Activated naive CD8-positive, alpha-beta T cell treated with anti-CD3 and anti-CD28 coated beads, Interleukin-2, amount 50 U/mL, for 24 hours (primary cell): ENCODE measurements around the gene SCP2.
A peak's percentile ranks its signal among the peaks of the same experiment; 100 is the strongest.

Experiments
- ATAC-seq: fragments of 150-1000 bp; cut with Tn5 transposase; one replicate; pipeline ENCODE4 v1.10.0; 2021
- DNase-seq: peaks from one replicate; pipeline ENCODE4 v3.0.0; 2021
- H3K27ac Mint-ChIP-seq: one replicate; pipeline ENCODE4 v1.8.0; 2021; ENCODE audit warnings: mild to moderate bottlenecking, mixed read lengths
- H3K27me3 Mint-ChIP-seq: one replicate; pipeline ENCODE4 v1.8.0; 2021; ENCODE audit warnings: mixed read lengths
- H3K36me3 Mint-ChIP-seq: one replicate; pipeline ENCODE4 v1.8.0; 2021; ENCODE audit warnings: low read depth, mixed read lengths
- H3K4me1 Mint-ChIP-seq: one replicate; pipeline ENCODE4 v1.8.0; 2021; ENCODE audit warnings: mixed read lengths
- H3K4me3 Mint-ChIP-seq: one replicate; pipeline ENCODE4 v1.8.0; 2021; ENCODE audit warnings: mild to moderate bottlenecking, moderate library complexity, mixed read lengths
- H3K9me3 Mint-ChIP-seq: one replicate; pipeline ENCODE4 v1.8.0; 2021; ENCODE audit warnings: mixed read lengths

The SCP2 gene

DNA sequence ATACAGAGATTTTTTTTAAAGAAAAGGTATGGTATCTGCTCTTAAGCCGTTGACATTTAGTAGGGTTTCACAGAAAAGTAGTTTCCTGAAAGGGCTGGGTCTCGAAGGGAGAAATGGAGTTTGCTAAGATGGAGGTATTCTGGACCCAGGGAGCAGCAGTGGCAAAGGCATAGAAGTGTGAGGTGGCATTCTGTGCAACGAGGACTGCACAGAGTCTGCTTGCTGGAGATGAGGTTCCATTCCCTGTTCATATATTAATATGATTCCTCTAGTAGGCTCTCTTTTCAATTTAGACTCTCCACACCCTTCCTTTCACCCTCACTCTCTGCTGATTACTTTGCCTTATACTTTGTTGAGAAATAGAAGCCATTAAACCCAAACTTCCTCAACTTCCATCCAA, 96.5 kb downstream of the SCP2 start:
- no peak for ATAC-seq
- Mint-ChIP-seq H3K36me3 (peaks cover 4% of the 10 kb centered on the region), H3K4me1 (peaks cover 9% of the 10 kb centered on the region), H3K9me3 (no peaks in the 10 kb centered on the region), H3K4me3 (no peak overlapping the region), H3K27ac (no peak overlapping the region), H3K27me3 (no peaks in the 10 kb centered on the region)
- DNase-seq, result no peak

DNA sequence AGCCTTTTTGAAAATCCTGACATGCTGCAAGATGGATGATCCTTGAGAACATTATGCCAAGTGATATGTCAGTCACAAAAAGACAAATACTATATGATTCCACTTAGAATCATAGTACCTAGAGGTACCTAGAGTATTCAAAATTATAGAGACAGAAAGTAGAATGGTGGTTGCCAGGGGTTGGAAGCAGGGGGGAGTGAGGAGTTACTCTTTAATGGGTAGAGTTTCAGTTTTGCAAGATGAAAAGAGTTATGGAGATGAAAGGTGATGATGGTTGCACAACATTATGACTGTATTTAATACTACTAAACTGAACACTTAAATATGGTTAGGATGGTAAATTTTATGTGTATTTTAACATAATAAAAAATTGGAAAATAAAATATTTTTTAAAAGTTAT, 97.0 kb downstream of the SCP2 start:
- DNase-seq (no peak), ATAC-seq (no peak)
- Mint-ChIP-seq H3K4me1 (peaks cover 9% of the 10 kb centered on the region), H3K27me3 (no peaks in the 10 kb centered on the region), H3K9me3 (no peaks in the 10 kb centered on the region), H3K4me3 (no peak overlapping the region), H3K36me3 (peaks cover 4% of the 10 kb centered on the region), H3K27ac (no peak overlapping the region)

- Mint-ChIP-seq H3K4me1 (peaks cover 9% of the 10 kb centered on the region), H3K36me3 (peaks cover 7% of the 10 kb centered on the region), H3K27me3 (no peaks in the 10 kb centered on the region), H3K9me3 (no peaks in the 10 kb centered on the region), H3K4me3 (no peak overlapping the region), H3K27ac (no peak overlapping the region)
- no peak for ATAC-seq
- DNase-seq, result no peak
These were observed 98.1 kb downstream of the SCP2 start for GRCh38 chr1:53025034-53025768.

- H3K9me3 Mint-ChIP-seq, result no peaks in the 10 kb centered on the region
- H3K4me3 Mint-ChIP-seq, result no peak overlapping the region
- H3K4me1 Mint-ChIP-seq, result peaks cover 9% of the 10 kb centered on the region
- peaks cover 7% of the 10 kb centered on the region for H3K36me3 Mint-ChIP-seq
- no peak for ATAC-seq
- no peak overlapping the region for H3K27ac Mint-ChIP-seq
- no peaks in the 10 kb centered on the region for H3K27me3 Mint-ChIP-seq
- DNase-seq, result no peak
These were observed 98.7 kb downstream of the SCP2 start for GRCh38 chr1:53025769-53026112.

GRCh38 chr1:53026254-53026653, 99.2 kb downstream of the SCP2 start:
- no peak for ATAC-seq
- no peak overlapping the region for H3K4me3 Mint-ChIP-seq
- no peaks in the 10 kb centered on the region for H3K27me3 Mint-ChIP-seq
- peaks cover 11% of the 10 kb centered on the region for H3K36me3 Mint-ChIP-seq
- DNase-seq, result no peak
- no peak overlapping the region for H3K27ac Mint-ChIP-seq
- no peaks in the 10 kb centered on the region for H3K9me3 Mint-ChIP-seq
- peaks cover 9% of the 10 kb centered on the region for H3K4me1 Mint-ChIP-seq

- no peaks in the 10 kb centered on the region for H3K9me3 Mint-ChIP-seq
- no peaks in the 10 kb centered on the region for H3K27me3 Mint-ChIP-seq
- no peak for ATAC-seq
- no peak for DNase-seq
- no peak overlapping the region for H3K27ac Mint-ChIP-seq
- H3K4me3 Mint-ChIP-seq, result no peak overlapping the region
- H3K36me3 Mint-ChIP-seq, result peaks cover 15% of the 10 kb centered on the region
- peaks cover 2% of the 10 kb centered on the region for H3K4me1 Mint-ChIP-seq
These were observed 104.7 kb downstream of the SCP2 start for GRCh38 chr1:53031732-53032131.

GRCh38 chr1:53037159-53037558, 110.1 kb downstream of the SCP2 start:
- no peak for ATAC-seq
- no peak for DNase-seq
- peaks cover 2% of the 10 kb centered on the region for H3K4me1 Mint-ChIP-seq
- no peak overlapping the region for H3K4me3 Mint-ChIP-seq
- H3K36me3 Mint-ChIP-seq, result peaks cover 14% of the 10 kb centered on the region
- no peaks in the 10 kb centered on the region for H3K9me3 Mint-ChIP-seq
- no peaks in the 10 kb centered on the region for H3K27me3 Mint-ChIP-seq
- H3K27ac Mint-ChIP-seq, result no peak overlapping the region

GRCh38 chr1:53038566-53038965, 111.5 kb downstream of the SCP2 start:
- H3K9me3 Mint-ChIP-seq, result no peaks in the 10 kb centered on the region
- H3K27me3 Mint-ChIP-seq, result no peaks in the 10 kb centered on the region
- H3K4me3 Mint-ChIP-seq, result no peak overlapping the region
- no peak for DNase-seq
- H3K36me3 Mint-ChIP-seq, result peaks cover 9% of the 10 kb centered on the region
- no peak for ATAC-seq
- no peak overlapping the region for H3K27ac Mint-ChIP-seq
- peaks cover 2% of the 10 kb centered on the region for H3K4me1 Mint-ChIP-seq

DNA sequence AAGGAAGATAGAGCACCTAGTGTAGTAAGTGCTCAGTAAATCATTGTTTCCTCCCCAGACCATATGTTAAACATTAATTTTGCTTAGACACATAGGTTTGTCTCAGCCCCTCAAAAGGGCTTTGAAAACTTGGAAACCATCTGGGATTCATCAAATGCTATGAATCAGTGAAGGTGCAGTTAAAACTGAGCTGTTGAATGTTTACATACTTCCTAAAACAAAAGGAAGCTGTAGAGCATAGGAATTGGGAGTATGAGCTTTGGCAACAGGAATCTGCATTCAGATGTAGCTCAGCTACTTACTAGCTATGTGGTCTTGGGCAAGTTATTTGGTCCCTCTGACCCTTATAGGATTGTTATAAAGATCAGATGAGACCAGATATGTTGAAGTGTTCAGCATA, 116.2 kb downstream of the SCP2 start:
- Mint-ChIP-seq H3K36me3 (peaks cover 11% of the 10 kb centered on the region), H3K27me3 (no peaks in the 10 kb centered on the region), H3K4me1 (peaks cover 9% of the 10 kb centered on the region), H3K4me3 (no peak overlapping the region), H3K27ac (no peak overlapping the region), H3K9me3 (no peaks in the 10 kb centered on the region)
- ATAC-seq (no peak), DNase-seq (no peak)

DNA sequence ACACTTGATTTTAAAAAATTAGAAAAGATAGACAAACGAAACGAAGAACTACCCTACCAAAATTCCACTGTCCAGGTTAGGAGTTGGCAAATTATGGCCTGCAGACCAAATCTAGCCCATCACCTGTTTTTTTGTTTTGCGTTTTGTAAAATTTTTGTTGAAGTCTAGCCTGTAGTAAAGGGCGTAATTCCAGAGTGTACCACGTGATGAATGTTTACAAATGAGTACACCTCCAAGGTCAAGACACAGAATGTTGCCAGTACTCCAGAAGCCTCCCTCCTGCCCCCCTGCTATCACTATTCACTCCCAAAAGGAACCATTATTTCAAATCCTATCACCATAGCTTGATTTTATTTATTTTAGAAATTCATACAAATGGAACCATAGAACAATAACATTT, 117.8 kb downstream of the SCP2 start:
- Mint-ChIP-seq H3K4me1 (peaks cover 11% of the 10 kb centered on the region), H3K27ac (no peak overlapping the region), H3K9me3 (no peaks in the 10 kb centered on the region), H3K27me3 (no peaks in the 10 kb centered on the region), H3K4me3 (no peak overlapping the region), H3K36me3 (peaks cover 12% of the 10 kb centered on the region)
- DNase-seq (no peak), ATAC-seq (no peak)

DNA sequence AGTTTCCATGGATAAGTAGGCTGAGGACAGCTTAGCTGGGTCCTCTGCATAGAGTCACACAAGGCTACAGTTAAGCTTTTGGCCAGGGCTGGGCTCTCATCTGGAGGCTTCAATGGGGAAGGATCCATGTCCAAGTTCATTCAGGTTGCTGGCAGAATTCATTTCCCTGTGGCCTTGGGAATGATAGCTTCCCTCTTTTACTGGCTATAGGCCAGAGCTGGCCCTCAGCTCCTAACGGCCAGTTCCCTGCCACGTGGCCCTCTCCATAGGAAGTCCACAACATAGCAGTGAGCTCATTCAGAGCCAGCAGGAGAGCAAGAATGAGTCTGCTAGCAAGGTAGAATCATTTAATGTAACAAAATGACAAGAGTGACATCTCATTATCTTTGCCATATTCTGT, 119.9 kb downstream of the SCP2 start:
- peaks cover 12% of the 10 kb centered on the region for H3K36me3 Mint-ChIP-seq
- H3K27ac Mint-ChIP-seq, result no peak overlapping the region
- DNase-seq, result no peak
- no peaks in the 10 kb centered on the region for H3K9me3 Mint-ChIP-seq
- no peak for ATAC-seq
- H3K4me3 Mint-ChIP-seq, result no peak overlapping the region
- peaks cover 11% of the 10 kb centered on the region for H3K4me1 Mint-ChIP-seq
- H3K27me3 Mint-ChIP-seq, result no peaks in the 10 kb centered on the region

- Mint-ChIP-seq H3K27me3 (no peaks in the 10 kb centered on the region), H3K4me3 (no peak overlapping the region), H3K36me3 (peaks cover 14% of the 10 kb centered on the region), H3K27ac (peak overlapping the region; percentile 10), H3K4me1 (peaks cover 11% of the 10 kb centered on the region), H3K9me3 (no peaks in the 10 kb centered on the region)
- DNase-seq (no peak), ATAC-seq (peak; percentile 94)
These were observed 121.0 kb downstream of the SCP2 start for GRCh38 chr1:53047737-53048736.

- H3K27me3 Mint-ChIP-seq, result no peaks in the 10 kb centered on the region
- no peak overlapping the region for H3K4me3 Mint-ChIP-seq
- H3K4me1 Mint-ChIP-seq, result peaks cover 11% of the 10 kb centered on the region
- DNase-seq, result no peak
- ATAC-seq, result no peak
- no peak overlapping the region for H3K27ac Mint-ChIP-seq
- H3K9me3 Mint-ChIP-seq, result no peaks in the 10 kb centered on the region
- H3K36me3 Mint-ChIP-seq, result peaks cover 22% of the 10 kb centered on the region
These were observed 122.0 kb downstream of the SCP2 start for GRCh38 chr1:53048960-53049573.

DNA sequence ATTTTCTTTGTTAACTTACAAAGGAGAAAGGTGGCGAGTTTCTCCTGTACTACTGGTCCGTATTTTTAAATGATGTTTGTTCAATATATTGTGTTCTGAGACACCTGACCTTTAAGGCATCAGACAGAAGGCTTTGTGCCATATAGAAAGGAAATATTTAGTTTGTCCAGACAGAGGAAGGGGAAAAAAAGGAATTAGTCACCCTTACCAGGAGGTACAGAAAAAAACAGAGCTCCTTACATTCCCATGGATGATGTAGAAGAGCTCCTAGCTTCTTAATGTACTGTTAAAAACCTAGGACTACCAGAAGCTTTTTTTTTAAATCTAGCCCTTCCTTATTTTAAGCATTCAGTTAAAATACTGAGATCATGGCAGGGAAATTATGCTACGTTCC, 122.5 kb downstream of the SCP2 start:
- DNase-seq, result no peak

DNA sequence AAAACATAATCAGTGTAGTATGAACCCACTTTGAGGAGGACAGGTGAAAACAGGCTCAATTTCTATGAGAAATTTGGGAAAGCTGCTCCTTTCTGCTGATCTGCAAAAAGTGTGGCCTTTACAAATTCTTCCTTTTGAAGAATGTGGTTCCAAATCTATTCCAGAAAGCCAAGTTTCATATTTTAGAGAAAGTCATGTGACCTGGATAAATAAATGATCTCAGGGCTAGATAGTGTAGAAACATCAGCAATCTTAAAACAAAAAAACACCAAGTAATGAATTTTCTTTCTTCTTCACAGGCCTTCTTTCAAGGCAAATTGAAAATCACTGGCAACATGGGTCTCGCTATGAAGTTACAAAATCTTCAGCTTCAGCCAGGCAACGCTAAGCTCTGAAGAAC, 123.2 kb downstream of the SCP2 start:
- Mint-ChIP-seq H3K4me1 (peaks cover 11% of the 10 kb centered on the region), H3K36me3 (peaks cover 23% of the 10 kb centered on the region)
- DNase-seq, result no peak

More for the DNA sequence above, 122.5 kb downstream of the SCP2 start:
- Mint-ChIP-seq H3K9me3 (no peaks in the 10 kb centered on the region), H3K27me3 (no peaks in the 10 kb centered on the region), H3K4me1 (peaks cover 11% of the 10 kb centered on the region), H3K4me3 (no peak overlapping the region), H3K27ac (no peak overlapping the region), H3K36me3 (peaks cover 23% of the 10 kb centered on the region)
- ATAC-seq, result no peak

More for the DNA sequence above, 123.2 kb downstream of the SCP2 start:
- Mint-ChIP-seq H3K4me3 (no peak overlapping the region), H3K9me3 (no peaks in the 10 kb centered on the region), H3K27ac (no peak overlapping the region), H3K27me3 (no peaks in the 10 kb centered on the region)
- no peak for ATAC-seq
